Lower leg skin (tissue), 3 donors: ENCODE results near the gene STX4.

Experiments
- POLR2A ChIP-seq, 2 donors: fragments of 450-650 bp; IDR thresholded peaks; one replicate each; pipeline ENCODE4 v1.6.1; 2016 to 2017; ENCODE audit warnings: antibody characterized with exemption in 2 of 2, mild to moderate bottlenecking in 1 of 2, moderate library complexity in 1 of 2
- TF ChIP-seq, protein P1 (sequence below), 3 donors: fragments of 450-650 bp; IDR thresholded peaks; one replicate each; pipeline ENCODE4 v1.5.1; 2016; ENCODE audit warnings: antibody characterized with exemption in 3 of 3, mild to moderate bottlenecking in 3 of 3, moderate library complexity in 2 of 3

DNA sequence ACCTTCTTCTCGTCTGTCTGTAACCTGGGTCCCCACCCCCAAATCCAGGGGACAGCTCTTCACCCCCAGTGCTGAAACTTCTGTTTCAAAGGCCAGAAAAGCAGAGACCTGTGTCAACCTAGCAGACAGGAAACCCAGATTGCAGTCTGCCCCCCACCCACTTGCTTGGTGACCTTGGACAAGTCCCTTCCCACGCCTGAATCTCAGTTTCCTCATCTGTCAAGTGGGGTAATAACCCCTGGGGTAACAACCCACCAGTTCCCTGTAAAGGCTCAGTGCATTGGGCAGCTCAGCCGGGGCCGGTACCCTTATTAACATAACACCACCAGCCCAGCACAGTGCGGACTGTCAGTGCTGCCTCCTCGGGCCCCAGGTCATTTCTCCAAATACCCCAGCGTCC lies 24.2 kb upstream of the STX4 start:
- TF ChIP-seq, protein P1, sequence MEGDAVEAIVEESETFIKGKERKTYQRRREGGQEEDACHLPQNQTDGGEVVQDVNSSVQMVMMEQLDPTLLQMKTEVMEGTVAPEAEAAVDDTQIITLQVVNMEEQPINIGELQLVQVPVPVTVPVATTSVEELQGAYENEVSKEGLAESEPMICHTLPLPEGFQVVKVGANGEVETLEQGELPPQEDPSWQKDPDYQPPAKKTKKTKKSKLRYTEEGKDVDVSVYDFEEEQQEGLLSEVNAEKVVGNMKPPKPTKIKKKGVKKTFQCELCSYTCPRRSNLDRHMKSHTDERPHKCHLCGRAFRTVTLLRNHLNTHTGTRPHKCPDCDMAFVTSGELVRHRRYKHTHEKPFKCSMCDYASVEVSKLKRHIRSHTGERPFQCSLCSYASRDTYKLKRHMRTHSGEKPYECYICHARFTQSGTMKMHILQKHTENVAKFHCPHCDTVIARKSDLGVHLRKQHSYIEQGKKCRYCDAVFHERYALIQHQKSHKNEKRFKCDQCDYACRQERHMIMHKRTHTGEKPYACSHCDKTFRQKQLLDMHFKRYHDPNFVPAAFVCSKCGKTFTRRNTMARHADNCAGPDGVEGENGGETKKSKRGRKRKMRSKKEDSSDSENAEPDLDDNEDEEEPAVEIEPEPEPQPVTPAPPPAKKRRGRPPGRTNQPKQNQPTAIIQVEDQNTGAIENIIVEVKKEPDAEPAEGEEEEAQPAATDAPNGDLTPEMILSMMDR (IDR thresholded peaks at IDR 0.05), result no peak
- no peak for TF ChIP-seq POLR2A (IDR thresholded peaks at IDR 0.05)
